ENCODE measurements around the gene DENND2A.

GRCh38 chr7:140679186-140679585 is 38.6 kb upstream of the DENND2A start:
- TF ChIP-seq USF2 (CRISPR knock-in tag; IDR thresholded peaks at IDR 0.05): no peak
- no peak for TF ChIP-seq MYBL2 (CRISPR knock-in tag; IDR thresholded peaks at IDR 0.05)
- TF ChIP-seq, protein P1, sequence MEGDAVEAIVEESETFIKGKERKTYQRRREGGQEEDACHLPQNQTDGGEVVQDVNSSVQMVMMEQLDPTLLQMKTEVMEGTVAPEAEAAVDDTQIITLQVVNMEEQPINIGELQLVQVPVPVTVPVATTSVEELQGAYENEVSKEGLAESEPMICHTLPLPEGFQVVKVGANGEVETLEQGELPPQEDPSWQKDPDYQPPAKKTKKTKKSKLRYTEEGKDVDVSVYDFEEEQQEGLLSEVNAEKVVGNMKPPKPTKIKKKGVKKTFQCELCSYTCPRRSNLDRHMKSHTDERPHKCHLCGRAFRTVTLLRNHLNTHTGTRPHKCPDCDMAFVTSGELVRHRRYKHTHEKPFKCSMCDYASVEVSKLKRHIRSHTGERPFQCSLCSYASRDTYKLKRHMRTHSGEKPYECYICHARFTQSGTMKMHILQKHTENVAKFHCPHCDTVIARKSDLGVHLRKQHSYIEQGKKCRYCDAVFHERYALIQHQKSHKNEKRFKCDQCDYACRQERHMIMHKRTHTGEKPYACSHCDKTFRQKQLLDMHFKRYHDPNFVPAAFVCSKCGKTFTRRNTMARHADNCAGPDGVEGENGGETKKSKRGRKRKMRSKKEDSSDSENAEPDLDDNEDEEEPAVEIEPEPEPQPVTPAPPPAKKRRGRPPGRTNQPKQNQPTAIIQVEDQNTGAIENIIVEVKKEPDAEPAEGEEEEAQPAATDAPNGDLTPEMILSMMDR (IDR thresholded peaks at IDR 0.05): no peak
- no peak for TF ChIP-seq SMAD3 (CRISPR knock-in tag; IDR thresholded peaks at IDR 0.05; ENCODE audit: borderline replicate concordance)
- no peak for TF ChIP-seq SMAD4 (CRISPR knock-in tag; IDR thresholded peaks at IDR 0.05)
- TF ChIP-seq TP53 (CRISPR knock-in tag; IDR thresholded peaks at IDR 0.05): no peak
- TF ChIP-seq, protein P2, sequence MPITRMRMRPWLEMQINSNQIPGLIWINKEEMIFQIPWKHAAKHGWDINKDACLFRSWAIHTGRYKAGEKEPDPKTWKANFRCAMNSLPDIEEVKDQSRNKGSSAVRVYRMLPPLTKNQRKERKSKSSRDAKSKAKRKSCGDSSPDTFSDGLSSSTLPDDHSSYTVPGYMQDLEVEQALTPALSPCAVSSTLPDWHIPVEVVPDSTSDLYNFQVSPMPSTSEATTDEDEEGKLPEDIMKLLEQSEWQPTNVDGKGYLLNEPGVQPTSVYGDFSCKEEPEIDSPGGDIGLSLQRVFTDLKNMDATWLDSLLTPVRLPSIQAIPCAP (CRISPR knock-in tag; IDR thresholded peaks at IDR 0.05): no peak
- TF ChIP-seq, protein P3, sequence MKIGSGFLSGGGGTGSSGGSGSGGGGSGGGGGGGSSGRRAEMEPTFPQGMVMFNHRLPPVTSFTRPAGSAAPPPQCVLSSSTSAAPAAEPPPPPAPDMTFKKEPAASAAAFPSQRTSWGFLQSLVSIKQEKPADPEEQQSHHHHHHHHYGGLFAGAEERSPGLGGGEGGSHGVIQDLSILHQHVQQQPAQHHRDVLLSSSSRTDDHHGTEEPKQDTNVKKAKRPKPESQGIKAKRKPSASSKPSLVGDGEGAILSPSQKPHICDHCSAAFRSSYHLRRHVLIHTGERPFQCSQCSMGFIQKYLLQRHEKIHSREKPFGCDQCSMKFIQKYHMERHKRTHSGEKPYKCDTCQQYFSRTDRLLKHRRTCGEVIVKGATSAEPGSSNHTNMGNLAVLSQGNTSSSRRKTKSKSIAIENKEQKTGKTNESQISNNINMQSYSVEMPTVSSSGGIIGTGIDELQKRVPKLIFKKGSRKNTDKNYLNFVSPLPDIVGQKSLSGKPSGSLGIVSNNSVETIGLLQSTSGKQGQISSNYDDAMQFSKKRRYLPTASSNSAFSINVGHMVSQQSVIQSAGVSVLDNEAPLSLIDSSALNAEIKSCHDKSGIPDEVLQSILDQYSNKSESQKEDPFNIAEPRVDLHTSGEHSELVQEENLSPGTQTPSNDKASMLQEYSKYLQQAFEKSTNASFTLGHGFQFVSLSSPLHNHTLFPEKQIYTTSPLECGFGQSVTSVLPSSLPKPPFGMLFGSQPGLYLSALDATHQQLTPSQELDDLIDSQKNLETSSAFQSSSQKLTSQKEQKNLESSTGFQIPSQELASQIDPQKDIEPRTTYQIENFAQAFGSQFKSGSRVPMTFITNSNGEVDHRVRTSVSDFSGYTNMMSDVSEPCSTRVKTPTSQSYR (CRISPR knock-in tag; IDR thresholded peaks at IDR 0.05): no peak
- no peak for TF ChIP-seq IRF2 (CRISPR knock-in tag; IDR thresholded peaks at IDR 0.05; ENCODE audit: borderline replicate concordance, low read depth)
- TF ChIP-seq, protein P4, sequence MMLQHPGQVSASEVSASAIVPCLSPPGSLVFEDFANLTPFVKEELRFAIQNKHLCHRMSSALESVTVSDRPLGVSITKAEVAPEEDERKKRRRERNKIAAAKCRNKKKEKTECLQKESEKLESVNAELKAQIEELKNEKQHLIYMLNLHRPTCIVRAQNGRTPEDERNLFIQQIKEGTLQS (CRISPR knock-in tag; conservative IDR thresholded peaks at IDR 0.05): no peak
- no peak for TF ChIP-seq FOXK1 (CRISPR knock-in tag; IDR thresholded peaks at IDR 0.05)
- no peak for TF ChIP-seq FOXJ3 (CRISPR knock-in tag; IDR thresholded peaks at IDR 0.05; ENCODE audit: borderline replicate concordance)
